K562 (cell line): ENCODE results near the gene CLDN11. TPM values are rescaled to one million over a fixed set of nuclear protein-coding genes. Genes with fewer than 3 reads are reported as not detected.
A peak's percentile ranks its signal among the peaks of the same experiment; 100 is the strongest.

Experiments used
- ATAC-seq: fragments of 200-7000 bp; cut with Tn5 transposase; 3 replicates; pipeline ENCODE4 v1.9.1; 2020; ENCODE audit warnings: moderate library complexity
- BruUV-seq: library from RNA; stranded (reverse); fragments of 400-500 nt; replicated peaks from 2 replicates; lab custom pipeline; 2021; lab: Mats Ljungman, UMichigan
- CTCF ChIA-PET: fragments of 300-600 bp; formaldehyde crosslinking; extraction: SDS; loops from one replicate; lab custom pipeline; 2021; ENCODE audit warnings: low intra/inter-chr PET ratio; lab: Yijun Ruan, JAX
- POLR2A ChIA-PET: fragments of 300-600, 350-650 bp; sonication (Branson Sonifier 250); formaldehyde crosslinking; extraction: SDS; loops from one replicate; lab custom pipeline; 2021; ENCODE audit warnings: antibody characterized with exemption, inconsistent platforms; lab: Yijun Ruan, JAX
- DNase-seq, 4 experiments: peaks; one replicate each; pipeline versions ENCODE4 v3.0.0 to v3.0.0-alpha.2; 2011 to 2018; ENCODE audit warnings: low spot score in 3 of 4, mixed read lengths in 3 of 4; ENCODE audit errors: extremely low read depth in 1 of 4
- FAIRE-seq: peaks from 2 replicates; lab custom pipeline; 2011; peaks lifted over from hg19 to GRCh38; lab: Jason Lieb, UNC
- H2AFZ ChIP-seq: 2 replicates; pipeline ENCODE4 v1.6.0; 2011; ENCODE audit warnings: low read depth, low read length, control low read depth, inconsistent platforms
- H3K27ac ChIP-seq: fragments of 200-600 bp; 3 replicates; pipeline ENCODE4 v1.8.0; 2011; ENCODE audit warnings: low read depth, mild to moderate bottlenecking, control low read depth, inconsistent platforms, low read length, moderate library complexity, mixed read lengths; ENCODE audit errors: extremely low read depth
- H3K27me3 ChIP-seq, 2 experiments: fragments of 300-600 bp in 1 of 2; 2 replicates in 1 of 2; 3 replicates in 1 of 2; pipeline versions ENCODE4 v1.6.0 to v1.8.0; 2011; ENCODE audit warnings: inconsistent platforms in 2 of 2, low read length in 2 of 2, mild to moderate bottlenecking in 1 of 2, mixed read lengths in 1 of 2, moderate library complexity in 1 of 2; ENCODE audit not compliant: control insufficient read depth in 2 of 2, insufficient read depth in 2 of 2
- H3K36me3 ChIP-seq: fragments of 300-600 bp; 3 replicates; pipeline ENCODE4 v1.8.0; 2011; ENCODE audit warnings: mild to moderate bottlenecking, low read length, inconsistent platforms; ENCODE audit not compliant: control insufficient read depth, insufficient read depth
- H3K4me1 ChIP-seq, 2 experiments: fragments of 200-600 bp in 1 of 2; replicated peaks in 1 of 2; 2 replicates in 1 of 2; 3 replicates in 1 of 2; pipeline versions ENCODE4 v1.5.1 to v1.8.0; 2011; ENCODE audit warnings: inconsistent platforms in 2 of 2, low read length in 2 of 2, mild to moderate bottlenecking in 1 of 2, mixed read lengths in 1 of 2, moderate library complexity in 1 of 2; ENCODE audit not compliant: control insufficient read depth in 2 of 2, insufficient read depth in 2 of 2
- H3K4me2 ChIP-seq: 2 replicates; pipeline ENCODE4 v1.6.1; 2011; ENCODE audit warnings: low read length, control low read depth, inconsistent platforms, mixed read lengths; ENCODE audit not compliant: insufficient read depth
- H3K4me3 ChIP-seq: fragments of 200-600 bp; sonication (generic), shearing (Covaris generic); 2 replicates; pipeline ENCODE4 v1.5.1; 2016; ENCODE audit warnings: control low read depth, inconsistent platforms
- H3K79me2 ChIP-seq: fragments of 200-600 bp; 3 replicates; pipeline ENCODE4 v1.8.0; 2011; ENCODE audit warnings: low read length, inconsistent platforms; ENCODE audit not compliant: control insufficient read depth, insufficient read depth
- H3K9ac ChIP-seq, 2 experiments: 2 replicates each; pipeline versions ENCODE4 v1.6.0 to v1.6.1; 2011; ENCODE audit warnings: low read depth in 2 of 2, low read length in 2 of 2, control low read depth in 1 of 2, inconsistent platforms in 1 of 2, mild to moderate bottlenecking in 1 of 2, mixed read lengths in 1 of 2; ENCODE audit not compliant: insufficient read depth in 1 of 2
- H3K9me1 ChIP-seq: one replicate; pipeline ENCODE4 v1.6.0; 2011; ENCODE audit warnings: inconsistent platforms, mild to moderate bottlenecking, low read length, moderate library complexity; ENCODE audit not compliant: control insufficient read depth, insufficient read depth
- H3K9me3 ChIP-seq: replicated peaks from 2 replicates; pipeline ENCODE4 v1.5.1; 2011; ENCODE audit warnings: low read depth, low read length, inconsistent platforms; ENCODE audit not compliant: control insufficient read depth, insufficient read depth
- H4K20me1 ChIP-seq: replicated peaks from 2 replicates; pipeline ENCODE4 v1.6.1; 2011; ENCODE audit warnings: low read length, inconsistent platforms, mixed read lengths; ENCODE audit not compliant: control insufficient read depth, insufficient read depth
- HNRNPLL ChIP-seq: fragments of 200-400 bp; formaldehyde crosslinking; IDR thresholded peaks from 2 replicates; pipeline ENCODE4 v1.6.1; 2017; ENCODE audit warnings: low read length, low read depth, mild to moderate bottlenecking; ENCODE audit not compliant: poor library complexity, severe bottlenecking
- SIN3B ChIP-seq: fragments of 450-650 bp; IDR thresholded peaks from 2 replicates; pipeline ENCODE4 v1.6.1; 2017; ENCODE audit warnings: low read depth, mild to moderate bottlenecking, moderate library complexity
- SMAD4 ChIP-seq: fragments of 250-450 bp; sonication (Bioruptor Pico); conservative IDR thresholded peaks from 2 replicates; pipeline ENCODE4 v1.8.0; 2021; ENCODE audit warnings: inconsistent platforms, mild to moderate bottlenecking, moderate library complexity
- TAF7 ChIP-seq: fragments of 450-650 bp; IDR thresholded peaks from 2 replicates; pipeline ENCODE4 v1.6.1; 2016; ENCODE audit warnings: missing genetic modification characterization, missing compliant biosample characterization
- WGBS: fragments of 100-300 bp; shearing (Covaris generic); methylation state at CpG from one replicate; pipeline ENCODE4 v1.1.6; 2016; ENCODE audit warnings: low coverage, mixed read lengths; ENCODE audit not compliant: insufficient coverage; ENCODE audit errors: missing lambda C conversion rate; 5-methylcytosine and 5-hydroxymethylcytosine counted together
- in situ Hi-C: fragments of 300-500 bp; cut with MboI; formaldehyde crosslinking; loops from 4 replicates; pipeline ENCODE4 v1.15.0; 2018; ENCODE audit warnings: inconsistent platforms, mixed read lengths
- intact Hi-C: fragments of 100-400 bp; cut with micrococcal nuclease; formaldehyde crosslinking; loops from 2 replicates; pipeline ENCODE4 v1.14.2; 2022
- polyA plus RNA-seq, 8 experiments: library from polyadenylated mRNA; depleted of rRNA in 4 of 8; stranded (reverse) in 5 of 8; unstranded in 3 of 8; fragments of >200 nt; fragmentation: Nextera tagmentation in 2 of 8; fragmentation: Illumina TruSeq in 1 of 8; extraction: Ambion mirVana in 2 of 8; extraction: Trizol in 1 of 8; gene quantifications; 2 replicates each; pipeline versions ENCODE4 v1.2.1 to v1.2.3, GENCODE V29; 2011 to 2014; ENCODE audit warnings: inconsistent platforms in 1 of 8, missing spikeins in 1 of 8
- total RNA-seq, 7 experiments: library from RNA; depleted of rRNA in 6 of 7; stranded (reverse); fragments of >200 nt in 6 of 7; fragmentation: Illumina TruSeq in 2 of 7; extraction: Trizol in 2 of 7; gene quantifications; 2 replicates each; pipeline versions ENCODE4 v1.2.1 to v1.2.3, GENCODE V29; 2011 to 2021; ENCODE audit warnings: low replicate concordance in 1 of 7
- TF ChIP-seq, protein P1 (sequence below): fragments of 250-450 bp; sonication (Bioruptor Pico); IDR thresholded peaks from 2 replicates; pipeline ENCODE4 v1.4.0; 2020
- TF ChIP-seq, protein P2 (sequence below): fragments of 250-450 bp; sonication (Bioruptor Pico); IDR thresholded peaks from 2 replicates; pipeline ENCODE4 v1.8.0; 2021; ENCODE audit warnings: borderline replicate concordance, mild to moderate bottlenecking, moderate library complexity; ENCODE audit not compliant: poor library complexity, severe bottlenecking

Gene CLDN11
- total and polyA plus RNA-seq, 9 of the 15 experiments (the other 6 are each of a cell fraction or from before 2014, with no cell fraction given), result 0.05 to 0.41 (median 0.18) TPM; not detected in 1

DNA sequence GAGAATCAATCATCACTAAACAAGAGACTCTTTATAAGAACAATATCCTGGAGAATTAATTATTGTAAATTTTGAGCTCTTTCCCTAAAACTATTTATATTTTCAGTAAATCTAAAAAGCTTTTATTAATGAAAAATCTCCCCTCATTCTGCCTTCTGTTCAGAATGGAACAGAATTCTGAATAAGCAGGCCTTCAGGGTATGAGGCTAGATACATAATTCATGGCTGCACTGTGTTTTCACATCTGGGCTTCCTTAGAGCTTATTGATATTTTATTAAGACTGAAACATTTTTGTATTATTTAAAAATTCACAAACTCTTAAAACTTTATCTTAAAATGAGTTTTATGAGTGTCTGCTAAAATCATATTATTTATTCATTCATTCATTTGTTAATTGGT lies 24.8 kb downstream of the CLDN11 start (continued):
- TF ChIP-seq, protein P1, sequence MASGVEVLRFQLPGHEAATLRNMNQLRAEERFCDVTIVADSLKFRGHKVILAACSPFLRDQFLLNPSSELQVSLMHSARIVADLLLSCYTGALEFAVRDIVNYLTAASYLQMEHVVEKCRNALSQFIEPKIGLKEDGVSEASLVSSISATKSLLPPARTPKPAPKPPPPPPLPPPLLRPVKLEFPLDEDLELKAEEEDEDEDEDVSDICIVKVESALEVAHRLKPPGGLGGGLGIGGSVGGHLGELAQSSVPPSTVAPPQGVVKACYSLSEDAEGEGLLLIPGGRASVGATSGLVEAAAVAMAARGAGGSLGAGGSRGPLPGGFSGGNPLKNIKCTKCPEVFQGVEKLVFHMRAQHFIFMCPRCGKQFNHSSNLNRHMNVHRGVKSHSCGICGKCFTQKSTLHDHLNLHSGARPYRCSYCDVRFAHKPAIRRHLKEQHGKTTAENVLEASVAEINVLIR, result no peak
- TF ChIP-seq, protein P2, sequence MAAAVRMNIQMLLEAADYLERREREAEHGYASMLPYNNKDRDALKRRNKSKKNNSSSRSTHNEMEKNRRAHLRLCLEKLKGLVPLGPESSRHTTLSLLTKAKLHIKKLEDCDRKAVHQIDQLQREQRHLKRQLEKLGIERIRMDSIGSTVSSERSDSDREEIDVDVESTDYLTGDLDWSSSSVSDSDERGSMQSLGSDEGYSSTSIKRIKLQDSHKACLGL (CRISPR knock-in tag), result no peak
- TF ChIP-seq HNRNPLL, result no peak

DNA sequence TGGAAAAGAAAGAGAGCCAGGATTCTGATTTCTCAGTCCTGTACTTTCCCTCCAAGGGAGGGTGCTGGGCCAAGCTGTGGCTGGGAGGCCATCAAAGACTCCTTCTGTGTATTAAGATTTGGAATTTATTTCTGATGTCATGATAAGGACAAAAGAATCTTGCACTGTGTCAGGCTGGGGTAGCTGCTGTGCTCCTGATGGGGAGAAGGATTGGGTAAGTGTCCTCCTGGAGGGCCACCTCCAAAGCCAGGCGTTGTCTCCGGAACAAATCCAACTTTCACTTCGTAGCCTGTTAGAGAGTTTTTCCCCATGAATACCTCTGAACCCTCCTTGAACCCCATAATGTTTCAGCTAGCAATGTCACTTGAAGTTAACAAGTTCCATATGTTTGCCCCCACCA lies 29.9 kb downstream of the CLDN11 start:
- H3K27me3 ChIP-seq, result no peaks in the 10 kb centered on the region
- TF ChIP-seq SIN3B (no peak), TAF7 (tag) (no peak), SMAD4 (CRISPR knock-in tag) (no peak)
- TF ChIP-seq, all 486 proteins: peak for 0
- intact Hi-C loops (no loop called here), in situ Hi-C loops (no loop called here)
- no peak for ATAC-seq
- Histone ChIP-seq H3K9me1 (no peaks in the 10 kb centered on the region), H3K27ac (no peak overlapping the region), H3K79me2 (no peaks in the 10 kb centered on the region), H3K4me2 (no peak overlapping the region; the same call in 1 of the 2 replicates), H3K36me3 (no peaks in the 10 kb centered on the region), H3K4me1 (no peaks in the 10 kb centered on the region; a peak in 1 of 5 replicates), H2AFZ (peak overlapping the region; percentile 52; the same call in 1 of the 2 replicates), H3K9me3 (no peaks in the 10 kb centered on the region), H3K4me3 (no peak overlapping the region), H4K20me1 (no peaks in the 10 kb centered on the region), H3K9ac (no peak overlapping the region)
- no peak for FAIRE-seq
- ChIA-PET CTCF (no interaction called here), POLR2A (interaction anchor here (0.6 to 1.2 kb wide), 5 partner anchors 9 to 620 kb away, joined by 3 to 6 read pairs (median 3); no protein-coding TSS in a partner anchor)
- WGBS, result 73% methylated on average over 3 of the region's 3 CpGs
- BruUV-seq, result no TSS peak
- no peak for DNase-seq
